ENCODE results near the gene EXOC6B.

The EXOC6B gene

DNA sequence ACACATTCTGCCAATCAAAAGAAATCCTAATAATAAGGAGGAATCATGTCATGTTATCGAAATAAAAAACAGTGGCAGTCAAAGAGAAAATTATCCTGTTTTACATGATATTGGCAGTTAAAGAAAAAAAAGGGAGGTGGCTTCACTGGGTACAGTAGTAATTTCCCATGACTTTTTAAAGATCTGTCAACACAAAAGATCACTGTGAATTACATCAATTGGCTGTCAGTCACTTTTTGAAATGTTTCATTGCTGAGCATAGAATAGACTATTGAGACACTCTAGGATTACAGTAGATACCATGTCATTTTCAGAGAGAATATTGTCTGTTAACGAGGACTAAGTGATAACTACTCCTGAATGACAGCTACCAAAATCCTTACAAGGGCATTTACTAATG is 342.5 kb downstream of the EXOC6B start:
- no peak overlapping the region for H3K27ac ChIP-seq
- H3K4me3 ChIP-seq, result no peak overlapping the region
- DNase-seq (ENCODE audit: low read depth, low spot score), result no peak
- no peak overlapping the region for H3K9ac ChIP-seq (ENCODE audit: insufficient read length)
- peaks cover 10% of the 10 kb centered on the region for H3K36me3 ChIP-seq (ENCODE audit: insufficient read depth, low read length)
- TF ChIP-seq POLR2AphosphoS5 (IDR thresholded peaks at IDR 0.05; ENCODE audit: borderline replicate concordance, low read depth, low read length) (no peak), EZH2 (IDR thresholded peaks at IDR 0.05) (no peak), FOXP2 (optimal IDR thresholded peaks at IDR 0.05; ENCODE audit: control extremely low read depth, extremely low read length, insufficient read depth) (no peak)
- H3K9me3 ChIP-seq (ENCODE audit: low read depth, low read length), result no peaks in the 10 kb centered on the region

DNA sequence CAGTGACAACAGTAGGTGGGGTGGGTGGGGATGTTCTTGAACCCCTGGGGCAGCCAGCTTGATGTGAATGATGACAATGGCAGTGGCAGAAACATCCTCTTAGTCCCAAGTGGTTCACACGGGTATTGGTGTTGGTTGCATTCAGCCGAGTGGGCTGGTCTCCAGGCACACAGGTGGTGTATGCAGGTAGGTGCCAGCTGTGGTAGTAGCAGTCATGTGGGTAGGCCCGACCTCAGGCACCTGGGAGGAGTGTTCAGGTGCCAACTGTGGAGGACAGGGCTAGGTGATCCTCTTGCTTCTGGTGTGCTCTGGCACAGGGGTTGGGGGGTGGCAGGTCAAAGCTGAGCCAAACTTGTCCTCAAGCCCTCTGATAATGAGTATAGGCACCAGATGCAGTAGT is 350.6 kb downstream of the EXOC6B start:
- Histone ChIP-seq H3K9ac (ENCODE audit: insufficient read length) (no peak overlapping the region), H3K9me3 (ENCODE audit: low read depth, low read length) (0 out of 2 replicates have a peak, but pooled peaks cover 8% of the 10 kb centered on the region), H3K36me3 (ENCODE audit: insufficient read depth, low read length) (peaks cover 9% of the 10 kb centered on the region), H3K4me3 (no peak overlapping the region), H3K27ac (no peak overlapping the region)
- DNase-seq (ENCODE audit: low read depth, low spot score), result no peak
- TF ChIP-seq EZH2 (IDR thresholded peaks at IDR 0.05) (no peak), POLR2AphosphoS5 (IDR thresholded peaks at IDR 0.05; ENCODE audit: borderline replicate concordance, low read depth, low read length) (no peak), FOXP2 (optimal IDR thresholded peaks at IDR 0.05; ENCODE audit: control extremely low read depth, extremely low read length, insufficient read depth) (no peak)

- H3K4me3 ChIP-seq, result peak overlapping the region; percentile 41; the same call in 1 of the 2 replicates
- peak; percentile 17; the same call in 1 of the 2 replicates for TF ChIP-seq POLR2AphosphoS5 (IDR thresholded peaks at IDR 0.05; ENCODE audit: borderline replicate concordance, low read depth, low read length)
- no peak for TF ChIP-seq EZH2 (IDR thresholded peaks at IDR 0.05)
- peak; percentile 62 for DNase-seq (ENCODE audit: low read depth, low spot score)
- no peaks in the 10 kb centered on the region; the same call in 1 of the 2 replicates for H3K9me3 ChIP-seq (ENCODE audit: low read depth, low read length)
- peak overlapping the region; percentile 69; the same call in 1 of the 2 replicates for H3K27ac ChIP-seq
- no peak overlapping the region for H3K9ac ChIP-seq (ENCODE audit: insufficient read length)
- 0 out of 2 replicates have a peak, but pooled peaks cover 5% of the 10 kb centered on the region for H3K36me3 ChIP-seq (ENCODE audit: insufficient read depth, low read length)
These were observed 367.9 kb downstream of the EXOC6B start for GRCh38 chr2:72457801-72458516.

- no peak overlapping the region for H3K9ac ChIP-seq (ENCODE audit: insufficient read length)
- H3K9me3 ChIP-seq (ENCODE audit: low read depth, low read length), result no peaks in the 10 kb centered on the region
- TF ChIP-seq EZH2 (IDR thresholded peaks at IDR 0.05) (no peak), POLR2AphosphoS5 (IDR thresholded peaks at IDR 0.05; ENCODE audit: borderline replicate concordance, low read depth, low read length) (no peak), FOXP2 (optimal IDR thresholded peaks at IDR 0.05; ENCODE audit: control extremely low read depth, extremely low read length, insufficient read depth) (no peak)
- no peaks in the 10 kb centered on the region for H3K36me3 ChIP-seq (ENCODE audit: insufficient read depth, low read length)
- H3K27ac ChIP-seq, result no peak overlapping the region
- no peak overlapping the region for H3K4me3 ChIP-seq
- DNase-seq (ENCODE audit: low read depth, low spot score), result no peak
These were observed 371.6 kb downstream of the EXOC6B start for GRCh38 chr2:72454189-72454588.

DNA sequence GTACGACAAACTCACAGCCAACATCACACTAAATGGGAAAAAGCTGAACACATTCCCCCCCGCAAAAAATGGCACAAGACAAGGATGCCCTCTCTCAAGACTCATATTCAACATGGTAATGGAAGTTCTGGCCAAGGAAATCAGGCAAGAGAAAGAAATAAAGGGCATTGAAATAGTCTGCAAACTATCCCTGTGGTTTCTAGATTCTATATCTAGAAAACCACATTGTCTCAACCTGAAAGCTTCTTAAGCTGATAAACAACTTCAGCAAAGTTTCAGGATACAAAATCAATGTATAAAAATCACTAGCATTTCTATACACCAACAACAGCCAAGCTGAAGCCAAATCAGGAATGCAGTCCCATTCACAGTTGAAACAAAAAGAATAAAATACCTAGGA is 383.6 kb downstream of the EXOC6B start:
- H3K36me3 ChIP-seq (ENCODE audit: insufficient read depth, low read length), result no peaks in the 10 kb centered on the region
- no peak for DNase-seq (ENCODE audit: low read depth, low spot score)
- no peak overlapping the region for H3K9ac ChIP-seq (ENCODE audit: insufficient read length)
- TF ChIP-seq FOXP2 (optimal IDR thresholded peaks at IDR 0.05; ENCODE audit: control extremely low read depth, extremely low read length, insufficient read depth) (no peak), POLR2AphosphoS5 (IDR thresholded peaks at IDR 0.05; ENCODE audit: borderline replicate concordance, low read depth, low read length) (no peak), EZH2 (IDR thresholded peaks at IDR 0.05) (no peak)
- no peak overlapping the region for H3K4me3 ChIP-seq
- H3K27ac ChIP-seq, result no peak overlapping the region
- H3K9me3 ChIP-seq (ENCODE audit: low read depth, low read length), result no peaks in the 10 kb centered on the region

DNA sequence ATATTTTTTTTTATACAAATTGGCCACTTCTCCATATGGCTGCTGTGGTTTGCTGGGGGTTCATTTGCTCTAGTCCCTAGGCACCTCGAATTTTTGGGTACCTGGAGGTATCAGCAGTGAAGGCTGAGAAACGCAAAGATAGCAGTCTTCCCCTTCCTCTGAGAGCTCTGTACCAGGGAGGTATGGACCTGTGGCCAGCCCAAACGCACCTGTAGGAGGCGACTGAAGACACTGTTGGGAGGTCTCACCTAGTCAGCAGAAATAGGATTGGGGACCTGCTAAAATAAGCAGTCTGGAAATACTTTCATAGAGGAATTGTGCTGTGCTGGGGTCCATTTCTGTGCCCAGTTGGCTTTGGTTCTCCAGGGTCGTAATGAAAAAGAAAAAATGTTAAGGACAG is 385.9 kb downstream of the EXOC6B start:
- Histone ChIP-seq H3K36me3 (ENCODE audit: insufficient read depth, low read length) (no peaks in the 10 kb centered on the region), H3K4me3 (no peak overlapping the region), H3K27ac (no peak overlapping the region), H3K9ac (ENCODE audit: insufficient read length) (no peak overlapping the region), H3K9me3 (ENCODE audit: low read depth, low read length) (no peaks in the 10 kb centered on the region)
- no peak for DNase-seq (ENCODE audit: low read depth, low spot score)
- no peak for TF ChIP-seq FOXP2 (optimal IDR thresholded peaks at IDR 0.05; ENCODE audit: control extremely low read depth, extremely low read length, insufficient read depth)

GRCh38 chr2:72438364-72438763 is 387.5 kb downstream of the EXOC6B start:
- TF ChIP-seq FOXP2 (optimal IDR thresholded peaks at IDR 0.05; ENCODE audit: control extremely low read depth, extremely low read length, insufficient read depth), result no peak
- no peak for TF ChIP-seq POLR2AphosphoS5 (IDR thresholded peaks at IDR 0.05; ENCODE audit: borderline replicate concordance, low read depth, low read length)
- no peak for TF ChIP-seq EZH2 (IDR thresholded peaks at IDR 0.05)
- H3K27ac ChIP-seq, result no peak overlapping the region
- H3K9ac ChIP-seq (ENCODE audit: insufficient read length), result no peak overlapping the region

DNA sequence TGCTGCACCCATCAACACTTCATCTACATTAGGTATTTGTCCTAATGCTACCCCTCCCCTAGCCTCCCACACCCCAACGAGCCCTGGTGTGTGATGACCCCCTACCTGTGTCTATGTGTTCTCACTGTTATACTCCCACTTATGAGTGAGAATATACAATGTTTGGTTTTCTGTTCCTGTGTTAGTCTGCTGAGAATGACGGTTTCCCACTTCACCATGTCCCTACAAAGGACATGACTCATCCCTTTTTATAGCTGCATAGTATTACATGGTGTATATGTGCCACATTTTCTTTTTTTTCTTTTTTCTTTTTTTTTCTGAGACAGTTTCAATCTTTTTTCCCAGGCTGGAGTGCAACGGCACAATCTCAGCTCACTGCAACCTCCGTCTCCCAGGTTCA is 394.1 kb downstream of the EXOC6B start:
- Histone ChIP-seq H3K9ac (ENCODE audit: insufficient read length) (no peak overlapping the region), H3K36me3 (ENCODE audit: insufficient read depth, low read length) (no peaks in the 10 kb centered on the region), H3K4me3 (no peak overlapping the region), H3K9me3 (ENCODE audit: low read depth, low read length) (no peaks in the 10 kb centered on the region), H3K27ac (no peak overlapping the region)
- DNase-seq (ENCODE audit: low read depth, low spot score), result no peak
- TF ChIP-seq FOXP2 (optimal IDR thresholded peaks at IDR 0.05; ENCODE audit: control extremely low read depth, extremely low read length, insufficient read depth) (no peak), POLR2AphosphoS5 (IDR thresholded peaks at IDR 0.05; ENCODE audit: borderline replicate concordance, low read depth, low read length) (no peak), EZH2 (IDR thresholded peaks at IDR 0.05) (no peak)

More at GRCh38 chr2:72438364-72438763, 387.5 kb downstream of the EXOC6B start:
- Histone ChIP-seq H3K4me3 (no peak overlapping the region), H3K36me3 (ENCODE audit: insufficient read depth, low read length) (no peaks in the 10 kb centered on the region), H3K9me3 (ENCODE audit: low read depth, low read length) (no peaks in the 10 kb centered on the region)
- no peak for DNase-seq (ENCODE audit: low read depth, low spot score)

Measured in SK-N-MC (cell line).